ENCODE measurements around the gene LPP. TPM values are rescaled to one million over a fixed set of nuclear protein-coding genes. Genes with fewer than 3 reads are reported as not detected.

Gene LPP
- total RNA-seq, 3 donors from 2014 or later: 15.5 to 19.2 (median 16.5) TPM

GRCh38 chr3:188401244-188401993 is 247.5 kb downstream of the LPP start:
- H3K9me3 Mint-ChIP-seq: peaks cover 10% of the 10 kb centered on the region
- no peak overlapping the region for H3K4me3 Mint-ChIP-seq
- DNase-seq (no peak), ATAC-seq (no peak)
- H3K27me3 Mint-ChIP-seq (ENCODE audit: low read depth): no peaks in the 10 kb centered on the region
- H3K4me1 Mint-ChIP-seq (ENCODE audit: low read depth): peaks cover 73% of the 10 kb centered on the region
- H3K36me3 Mint-ChIP-seq (ENCODE audit: insufficient read depth): peaks cover 15% of the 10 kb centered on the region

DNA sequence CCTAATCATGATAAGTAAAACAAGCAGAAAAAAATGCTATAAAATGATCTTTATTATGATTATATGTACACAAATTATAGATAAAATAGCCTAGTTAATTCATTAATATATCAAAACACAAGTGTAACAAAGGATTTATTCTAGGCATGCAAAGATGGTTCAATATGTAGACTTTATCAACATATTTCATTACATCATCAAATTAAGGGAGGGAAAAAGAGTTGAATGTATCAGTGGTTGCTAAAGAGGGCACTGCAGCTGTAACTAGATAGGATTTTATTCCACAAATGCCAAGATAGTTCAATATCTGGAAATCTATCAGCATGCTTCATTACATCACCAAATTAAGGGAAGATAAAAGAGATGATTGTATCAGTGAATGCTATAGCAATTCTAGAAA is 248.3 kb downstream of the LPP start:
- Mint-ChIP-seq H3K27me3 (ENCODE audit: low read depth) (no peaks in the 10 kb centered on the region), H3K36me3 (ENCODE audit: insufficient read depth) (peaks cover 21% of the 10 kb centered on the region), H3K4me1 (ENCODE audit: low read depth) (peaks cover 65% of the 10 kb centered on the region), H3K9me3 (peaks cover 10% of the 10 kb centered on the region), H3K4me3 (no peak overlapping the region)
- no peak for ATAC-seq
- no peak for DNase-seq

DNA sequence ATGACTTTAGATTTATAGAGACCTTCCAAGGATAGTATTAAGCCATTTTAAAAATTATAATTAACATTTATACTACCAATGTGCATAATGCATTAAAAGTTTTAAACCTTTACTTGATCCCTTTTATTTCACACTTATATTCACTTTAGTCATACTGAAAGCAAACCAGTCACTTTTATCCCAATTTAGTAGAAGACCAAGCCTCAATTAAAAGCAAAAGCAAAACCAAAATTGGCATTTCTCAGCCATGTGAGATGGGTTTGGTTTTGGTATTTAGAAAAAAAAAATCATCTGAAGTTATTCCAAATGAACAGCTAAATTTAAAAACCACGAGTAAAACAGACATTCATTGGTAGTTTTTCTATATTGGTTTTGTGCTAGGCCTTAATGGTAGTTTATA is 249.4 kb downstream of the LPP start:
- Mint-ChIP-seq H3K27me3 (ENCODE audit: low read depth) (no peaks in the 10 kb centered on the region), H3K4me1 (ENCODE audit: low read depth) (peaks cover 54% of the 10 kb centered on the region), H3K9me3 (peaks cover 10% of the 10 kb centered on the region), H3K36me3 (ENCODE audit: insufficient read depth) (peaks cover 30% of the 10 kb centered on the region), H3K4me3 (no peak overlapping the region)
- no peak for DNase-seq
- ATAC-seq: peak; percentile 31 to 54

- peaks cover 10% of the 10 kb centered on the region for H3K9me3 Mint-ChIP-seq
- no peak for ATAC-seq
- peaks cover 47% of the 10 kb centered on the region for H3K4me1 Mint-ChIP-seq (ENCODE audit: low read depth)
- H3K27me3 Mint-ChIP-seq (ENCODE audit: low read depth): no peaks in the 10 kb centered on the region
- no peak overlapping the region for H3K4me3 Mint-ChIP-seq
- no peak for DNase-seq
- H3K36me3 Mint-ChIP-seq (ENCODE audit: insufficient read depth): peaks cover 30% of the 10 kb centered on the region
Measured at GRCh38 chr3:188404124-188404523, 250.2 kb downstream of the LPP start.

GRCh38 chr3:188404701-188405100 is 250.7 kb downstream of the LPP start:
- H3K27me3 Mint-ChIP-seq (ENCODE audit: low read depth): no peaks in the 10 kb centered on the region
- peaks cover 30% of the 10 kb centered on the region for H3K36me3 Mint-ChIP-seq (ENCODE audit: insufficient read depth)
- H3K9me3 Mint-ChIP-seq: peaks cover 10% of the 10 kb centered on the region

DNA sequence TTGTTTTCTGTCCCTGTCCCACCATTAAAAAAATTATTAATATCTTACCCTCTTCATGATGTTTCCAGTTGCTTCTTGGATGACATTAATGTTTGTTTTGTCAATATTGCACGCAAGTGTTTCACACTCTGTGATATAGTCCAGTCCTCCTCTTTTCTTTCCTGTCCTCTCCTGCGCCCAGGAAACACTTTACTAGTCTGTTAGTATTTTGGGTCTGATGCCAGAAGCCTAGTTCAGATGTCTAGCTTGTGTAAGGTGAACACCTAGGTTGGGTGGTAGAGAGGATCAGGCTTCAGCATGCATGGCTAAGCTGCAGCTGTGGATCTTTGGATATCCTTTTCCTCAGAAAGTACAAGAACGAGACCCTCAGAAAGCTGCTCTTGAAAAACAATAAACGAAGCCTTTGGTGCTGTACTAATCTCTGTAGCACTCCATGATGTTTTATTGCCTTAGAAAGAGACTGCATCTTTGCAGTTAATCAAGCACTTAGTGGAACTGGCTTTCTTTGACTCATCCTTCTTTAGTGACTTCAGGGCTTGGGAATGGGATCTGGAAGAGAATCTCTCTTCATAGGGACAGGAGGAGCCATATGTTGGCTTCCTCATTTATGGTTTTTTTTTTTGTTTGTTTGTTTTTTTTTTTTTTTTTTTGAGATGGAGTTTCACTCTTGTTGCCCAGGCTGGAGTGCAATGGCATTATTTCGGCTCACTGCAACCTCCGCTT is 253.4 kb downstream of the LPP start:
- no peak for DNase-seq
- Mint-ChIP-seq H3K4me1 (ENCODE audit: low read depth) (peaks cover 23% of the 10 kb centered on the region), H3K27me3 (ENCODE audit: low read depth) (no peaks in the 10 kb centered on the region), H3K9me3 (peaks cover 4% of the 10 kb centered on the region), H3K36me3 (ENCODE audit: insufficient read depth) (peaks cover 33% of the 10 kb centered on the region), H3K4me3 (no peak overlapping the region)
- ATAC-seq: no peak

More at GRCh38 chr3:188404701-188405100, 250.7 kb downstream of the LPP start:
- no peak overlapping the region for H3K4me3 Mint-ChIP-seq
- DNase-seq (no peak), ATAC-seq (no peak)
- peaks cover 45% of the 10 kb centered on the region for H3K4me1 Mint-ChIP-seq (ENCODE audit: low read depth)

GRCh38 chr3:188408831-188409230 is 254.9 kb downstream of the LPP start:
- no peaks in the 10 kb centered on the region for H3K9me3 Mint-ChIP-seq
- no peaks in the 10 kb centered on the region for H3K27me3 Mint-ChIP-seq (ENCODE audit: low read depth)
- H3K4me1 Mint-ChIP-seq (ENCODE audit: low read depth): peaks cover 8% of the 10 kb centered on the region
- H3K36me3 Mint-ChIP-seq (ENCODE audit: insufficient read depth): peaks cover 35% of the 10 kb centered on the region
- no peak for DNase-seq
- ATAC-seq: no peak
- H3K4me3 Mint-ChIP-seq: no peak overlapping the region

GRCh38 chr3:188411750-188412149 is 257.8 kb downstream of the LPP start:
- no peaks in the 10 kb centered on the region for H3K9me3 Mint-ChIP-seq
- no peak for ATAC-seq
- DNase-seq: no peak
- H3K27me3 Mint-ChIP-seq (ENCODE audit: low read depth): no peaks in the 10 kb centered on the region
- no peak overlapping the region for H3K4me3 Mint-ChIP-seq
- H3K4me1 Mint-ChIP-seq (ENCODE audit: low read depth): peaks cover under 1% of the 10 kb centered on the region
- peaks cover 26% of the 10 kb centered on the region for H3K36me3 Mint-ChIP-seq (ENCODE audit: insufficient read depth)

- H3K4me1 Mint-ChIP-seq (ENCODE audit: low read depth): peaks cover 11% of the 10 kb centered on the region
- no peak for ATAC-seq
- no peaks in the 10 kb centered on the region for H3K27me3 Mint-ChIP-seq (ENCODE audit: low read depth)
- no peak overlapping the region for H3K4me3 Mint-ChIP-seq
- no peak for DNase-seq
- no peaks in the 10 kb centered on the region for H3K9me3 Mint-ChIP-seq
- peaks cover 17% of the 10 kb centered on the region for H3K36me3 Mint-ChIP-seq (ENCODE audit: insufficient read depth)
Measured at GRCh38 chr3:188415196-188415595, 261.2 kb downstream of the LPP start.

DNA sequence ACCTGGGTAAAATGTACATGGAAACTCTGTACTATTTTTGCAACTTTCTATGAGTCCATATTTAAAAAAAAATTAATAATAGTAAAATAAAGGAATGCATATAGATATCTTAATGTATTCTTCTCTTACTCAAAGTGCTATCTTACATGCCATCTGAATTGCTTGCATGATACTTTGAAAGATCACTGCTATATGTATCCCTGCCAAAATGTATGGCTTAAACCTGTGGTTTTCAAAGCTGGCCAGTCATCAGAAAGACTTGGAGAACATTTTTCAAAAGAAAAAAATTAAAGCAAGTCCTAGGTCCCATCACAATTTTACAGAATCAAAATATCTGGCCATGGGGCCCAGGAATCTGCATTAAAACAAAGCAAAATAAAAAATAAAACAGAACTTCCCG is 262.1 kb downstream of the LPP start:
- Mint-ChIP-seq H3K27me3 (ENCODE audit: low read depth) (no peaks in the 10 kb centered on the region), H3K36me3 (ENCODE audit: insufficient read depth) (peaks cover 13% of the 10 kb centered on the region), H3K4me1 (ENCODE audit: low read depth) (peaks cover 11% of the 10 kb centered on the region), H3K4me3 (no peak overlapping the region), H3K9me3 (no peaks in the 10 kb centered on the region)
- ATAC-seq: no peak
- no peak for DNase-seq

GRCh38 chr3:188417271-188417696 is 263.3 kb downstream of the LPP start:
- Mint-ChIP-seq H3K4me3 (no peak overlapping the region), H3K4me1 (ENCODE audit: low read depth) (peaks cover 16% of the 10 kb centered on the region), H3K27me3 (ENCODE audit: low read depth) (no peaks in the 10 kb centered on the region), H3K36me3 (ENCODE audit: insufficient read depth) (peaks cover 12% of the 10 kb centered on the region), H3K9me3 (no peaks in the 10 kb centered on the region)
- DNase-seq: no peak
- no peak for ATAC-seq

DNA sequence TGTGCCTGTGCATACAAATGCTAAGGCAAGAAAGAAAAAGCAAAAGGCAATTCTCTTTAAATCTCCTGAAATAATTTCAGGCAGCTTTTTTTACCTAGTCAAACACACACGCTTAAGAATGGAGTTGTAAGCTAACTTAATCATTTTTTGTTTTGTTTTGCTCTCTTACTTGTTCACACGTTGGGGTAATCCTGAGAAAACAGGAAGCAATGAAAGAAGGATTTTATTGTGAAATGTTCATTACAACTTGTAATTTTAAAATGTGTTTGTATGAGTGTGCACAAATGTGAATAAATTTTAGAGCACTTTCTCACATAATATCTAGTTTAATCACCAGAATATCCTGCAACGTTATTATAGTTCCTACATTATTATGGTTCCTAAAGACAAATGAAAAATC is 263.8 kb downstream of the LPP start:
- H3K4me1 Mint-ChIP-seq (ENCODE audit: low read depth): peaks cover 16% of the 10 kb centered on the region
- H3K36me3 Mint-ChIP-seq (ENCODE audit: insufficient read depth): peaks cover 10% of the 10 kb centered on the region
- no peak for DNase-seq
- H3K4me3 Mint-ChIP-seq: no peak overlapping the region
- no peaks in the 10 kb centered on the region for H3K9me3 Mint-ChIP-seq
- no peaks in the 10 kb centered on the region for H3K27me3 Mint-ChIP-seq (ENCODE audit: low read depth)
- no peak for ATAC-seq

GRCh38 chr3:188421151-188421821 is 267.3 kb downstream of the LPP start:
- ATAC-seq: no peak
- H3K27me3 Mint-ChIP-seq (ENCODE audit: low read depth): no peaks in the 10 kb centered on the region
- H3K9me3 Mint-ChIP-seq: peaks cover 9% of the 10 kb centered on the region
- peaks cover 27% of the 10 kb centered on the region for H3K36me3 Mint-ChIP-seq (ENCODE audit: insufficient read depth)
- no peak overlapping the region for H3K4me3 Mint-ChIP-seq
- peaks cover 27% of the 10 kb centered on the region for H3K4me1 Mint-ChIP-seq (ENCODE audit: low read depth)
- no peak for DNase-seq

GRCh38 chr3:188421836-188422540 is 268.0 kb downstream of the LPP start:
- peaks cover 27% of the 10 kb centered on the region for H3K36me3 Mint-ChIP-seq (ENCODE audit: insufficient read depth)
- no peak for ATAC-seq

More at GRCh38 chr3:188421836-188422540, 268.0 kb downstream of the LPP start:
- Mint-ChIP-seq H3K27me3 (ENCODE audit: low read depth) (no peaks in the 10 kb centered on the region), H3K9me3 (peaks cover 14% of the 10 kb centered on the region), H3K4me1 (ENCODE audit: low read depth) (peaks cover 25% of the 10 kb centered on the region), H3K4me3 (no peak overlapping the region)
- no peak for DNase-seq
